Mucosa of descending colon (tissue), 3 donors: Measurements from ENCODE around the gene FAHD1. TPM values are rescaled to one million over a fixed set of nuclear protein-coding genes. Genes with fewer than 3 reads are reported as not detected.
A peak's percentile ranks its signal among the peaks of the same experiment; 100 is the strongest.

Experiments used
- ATAC-seq: fragments of 200-7000 bp; cut with Tn5 transposase; one replicate; pipeline ENCODE4 v1.9.1; 2020; ENCODE audit warnings: mild to moderate bottlenecking, moderate library complexity
- DNase-seq, 3 donors: peaks; one replicate each; pipeline ENCODE4 v3.0.0-alpha.2; 2020
- H3K36me3 ChIP-seq: fragments of 200-600 bp; one replicate; pipeline ENCODE4 v1.8.0; 2021; ENCODE audit warnings: low read depth, mild to moderate bottlenecking
- H3K4me1 ChIP-seq: fragments of 200-600 bp; one replicate; pipeline ENCODE4 v1.8.0; 2021; ENCODE audit warnings: low read depth, mild to moderate bottlenecking
- H3K4me3 ChIP-seq: fragments of 200-600 bp; one replicate; pipeline ENCODE4 v1.8.0; 2021; ENCODE audit warnings: mild to moderate bottlenecking
- H3K9me3 ChIP-seq: fragments of 200-600 bp; one replicate; pipeline ENCODE4 v1.8.0; 2021; ENCODE audit warnings: mild to moderate bottlenecking
- CTCF ChIP-seq: fragments of 200-600 bp; IDR thresholded peaks from one replicate; pipeline ENCODE4 v1.8.0; 2022; ENCODE audit warnings: antibody characterized with exemption, mild to moderate bottlenecking
- intact Hi-C, 2 donors: fragments of 100-400 bp; cut with DNase I in 1 of 2; cut with micrococcal nuclease in 1 of 2; formaldehyde crosslinking; loops; one replicate each; pipeline versions ENCODE4 v1.11.0 to v1.11.1; 2022; cut with DNase I, micrococcal nuclease
- total RNA-seq, 3 donors: library from RNA; stranded (reverse); fragmentation: NEBNext Ultra II Directional in 2 of 3; extraction: Animal tissue kit (Norgen Biotek cat#: 25700) in 2 of 3; gene quantifications; one replicate each; pipeline versions ENCODE4 v1.2.1 to v1.2.4, GENCODE V29; 2021 to 2023
- donor health status: DM: no; HTN: no; CAD: no; lungs with moderate emphysema.
- donor health status: DM: no; HTN: no; CAD: no.
- donor health status: DM: no; HTN: yes; CAD: no.

FAHD1 gene
- total RNA-seq, 3 donors from 2014 or later = 31.4 to 59.6 (median 54.6) TPM

GRCh38 chr16:1787322-1788094, 39.5 kb upstream of the FAHD1 start:
- H3K36me3 ChIP-seq = peaks cover 2% of the 10 kb centered on the region
- ATAC-seq = no peak
- no peak for TF ChIP-seq CTCF
- DNase-seq = peak in 1 of 3 donors; percentile 22
- no peaks in the 10 kb centered on the region for H3K9me3 ChIP-seq
- intact Hi-C loops = no loop called here
- H3K4me3 ChIP-seq = no peak overlapping the region
- peaks cover 8% of the 10 kb centered on the region for H3K4me1 ChIP-seq

GRCh38 chr16:1788095-1788707, 38.8 kb upstream of the FAHD1 start:
- no peak for TF ChIP-seq CTCF
- intact Hi-C loops = no loop called here
- no peaks in the 10 kb centered on the region for H3K36me3 ChIP-seq
- H3K4me3 ChIP-seq = no peak overlapping the region
- ATAC-seq (no peak), DNase-seq (peak in 1 of 3 donors; percentile 23)
- peaks cover 6% of the 10 kb centered on the region for H3K4me1 ChIP-seq
- no peaks in the 10 kb centered on the region for H3K9me3 ChIP-seq

GRCh38 chr16:1788708-1789100, 38.3 kb upstream of the FAHD1 start:
- H3K4me1 ChIP-seq = peaks cover 6% of the 10 kb centered on the region
- TF ChIP-seq CTCF = no peak
- intact Hi-C loops = no loop called here
- no peaks in the 10 kb centered on the region for H3K9me3 ChIP-seq
- H3K36me3 ChIP-seq = no peaks in the 10 kb centered on the region
- no peak overlapping the region for H3K4me3 ChIP-seq
- ATAC-seq (no peak), DNase-seq (no peak)

GRCh38 chr16:1789643-1790045, 37.4 kb upstream of the FAHD1 start:
- H3K36me3 ChIP-seq = no peaks in the 10 kb centered on the region
- intact Hi-C loops = no loop called here
- no peak for TF ChIP-seq CTCF
- ATAC-seq = no peak
- H3K4me3 ChIP-seq = no peak overlapping the region
- H3K9me3 ChIP-seq = no peaks in the 10 kb centered on the region
- DNase-seq = peak in 1 of 3 donors; percentile 39
- H3K4me1 ChIP-seq = no peaks in the 10 kb centered on the region

- intact Hi-C loops = no loop called here
- Histone ChIP-seq H3K4me3 (no peak overlapping the region), H3K9me3 (no peaks in the 10 kb centered on the region), H3K36me3 (no peaks in the 10 kb centered on the region), H3K4me1 (no peaks in the 10 kb centered on the region)
- TF ChIP-seq CTCF = no peak
- DNase-seq = no peak
- ATAC-seq = no peak
These were observed 36.8 kb upstream of the FAHD1 start for GRCh38 chr16:1790261-1790610.
